Measurements from ENCODE around the gene MARF1. TPM values are rescaled to one million over a fixed set of nuclear protein-coding genes. Genes with fewer than 3 reads are reported as not detected.
A peak's percentile ranks its signal among the peaks of the same experiment; 100 is the strongest.

The MARF1 gene
- total and polyA plus RNA-seq, 9 of the 15 experiments (the other 6 are each of a cell fraction or from before 2014, with no cell fraction given), result 4.7 to 33.2 (median 11.7) TPM

DNA sequence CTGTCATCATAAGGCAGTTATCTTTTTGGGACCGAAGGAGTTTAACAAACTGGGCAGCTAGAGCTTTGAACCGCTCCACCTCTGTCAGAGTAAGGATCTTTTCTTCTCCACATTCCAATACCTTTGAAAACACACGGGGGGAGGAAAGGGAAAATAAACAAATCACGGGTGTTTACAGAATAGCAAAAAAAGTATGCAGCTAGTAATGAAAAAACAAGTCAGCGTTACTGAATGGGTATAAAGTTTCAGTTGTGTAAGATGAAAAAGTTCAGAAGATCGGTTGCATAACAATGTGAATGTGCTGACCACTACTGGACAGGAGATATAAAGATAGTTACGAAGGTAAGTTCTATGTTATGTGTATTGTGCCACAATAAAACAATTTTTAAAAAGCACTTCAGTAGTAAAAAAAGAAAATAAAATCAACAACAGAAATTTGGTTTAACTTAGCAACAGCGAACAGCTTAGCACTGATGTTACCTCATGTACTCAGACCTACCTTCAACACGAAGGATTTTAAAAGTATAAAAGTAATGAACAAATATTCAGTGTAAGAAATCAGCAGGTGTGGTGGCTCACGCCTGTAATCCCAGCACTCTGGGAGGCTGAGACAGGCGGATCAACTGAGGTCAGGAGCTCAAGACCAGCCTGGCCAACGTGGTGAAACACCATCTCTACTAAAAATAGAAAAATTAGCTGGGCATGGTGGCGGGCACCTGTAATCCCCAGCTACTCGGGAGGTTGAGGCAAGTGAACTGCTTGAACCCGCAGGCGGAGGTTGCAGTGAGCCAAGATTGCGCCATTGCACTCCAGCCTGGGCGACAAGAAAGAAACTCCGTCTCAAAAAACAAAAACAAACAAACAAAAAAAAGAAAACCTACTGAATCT, 34.3 kb downstream of the MARF1 start:
- Histone ChIP-seq H3K9ac (ENCODE audit: insufficient read depth in 1 of 2, low read depth in 2 of 2, low read length in 2 of 2) (no peak overlapping the region), H2AFZ (ENCODE audit: low read depth, low read length) (no peak overlapping the region), H3K27ac (ENCODE audit: extremely low read depth, low read depth, low read length) (no peak overlapping the region), H3K9me1 (ENCODE audit: control insufficient read depth, insufficient read depth, low read length) (peaks cover 7% of the 10 kb centered on the region), H3K79me2 (ENCODE audit: control insufficient read depth, insufficient read depth, low read length) (no peaks in the 10 kb centered on the region), H3K4me2 (ENCODE audit: insufficient read depth, low read length) (no peak overlapping the region), H3K4me3 (no peak overlapping the region), H3K27me3 (ENCODE audit: control insufficient read depth in 2 of 2, insufficient read depth in 2 of 2, low read length in 2 of 2) (no peaks in the 10 kb centered on the region), H3K9me3 (replicated peaks; ENCODE audit: control insufficient read depth, insufficient read depth, low read depth, low read length) (no peaks in the 10 kb centered on the region), H4K20me1 (replicated peaks; ENCODE audit: control insufficient read depth, insufficient read depth, low read length) (no peaks in the 10 kb centered on the region), H3K36me3 (ENCODE audit: control insufficient read depth, insufficient read depth, low read length) (peaks cover 62% of the 10 kb centered on the region), H3K4me1 (replicated peaks in 1 of 2; ENCODE audit: control insufficient read depth in 2 of 2, insufficient read depth in 2 of 2, low read length in 2 of 2) (no peaks in the 10 kb centered on the region; a peak in 3 of 5 replicates)
- POLR2A ChIA-PET, result interaction anchor here (1.1 kb wide), 1 partner anchor 18 kb away, joined by 3 read pairs; no protein-coding TSS in a partner anchor
- CTCF ChIA-PET (ENCODE audit: low intra/inter-chr PET ratio), result no interaction called here
- TF ChIP-seq, protein P1, sequence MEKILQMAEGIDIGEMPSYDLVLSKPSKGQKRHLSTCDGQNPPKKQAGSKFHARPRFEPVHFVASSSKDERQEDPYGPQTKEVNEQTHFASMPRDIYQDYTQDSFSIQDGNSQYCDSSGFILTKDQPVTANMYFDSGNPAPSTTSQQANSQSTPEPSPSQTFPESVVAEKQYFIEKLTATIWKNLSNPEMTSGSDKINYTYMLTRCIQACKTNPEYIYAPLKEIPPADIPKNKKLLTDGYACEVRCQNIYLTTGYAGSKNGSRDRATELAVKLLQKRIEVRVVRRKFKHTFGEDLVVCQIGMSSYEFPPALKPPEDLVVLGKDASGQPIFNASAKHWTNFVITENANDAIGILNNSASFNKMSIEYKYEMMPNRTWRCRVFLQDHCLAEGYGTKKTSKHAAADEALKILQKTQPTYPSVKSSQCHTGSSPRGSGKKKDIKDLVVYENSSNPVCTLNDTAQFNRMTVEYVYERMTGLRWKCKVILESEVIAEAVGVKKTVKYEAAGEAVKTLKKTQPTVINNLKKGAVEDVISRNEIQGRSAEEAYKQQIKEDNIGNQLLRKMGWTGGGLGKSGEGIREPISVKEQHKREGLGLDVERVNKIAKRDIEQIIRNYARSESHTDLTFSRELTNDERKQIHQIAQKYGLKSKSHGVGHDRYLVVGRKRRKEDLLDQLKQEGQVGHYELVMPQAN (IDR thresholded peaks at IDR 0.05; ENCODE audit: borderline replicate concordance), result no peak
- no peak for TF ChIP-seq CEBPG (CRISPR knock-in tag; IDR thresholded peaks at IDR 0.05)
- TF ChIP-seq CEBPG (tag; conservative IDR thresholded peaks at IDR 0.05 in 1 of 2, IDR thresholded peaks at IDR 0.05 in 1 of 2), result peak in 1 of 2 experiments; percentile 26; a peak in 1 of 4 replicates
- peak; percentile 55 for TF ChIP-seq CEBPB (tag; IDR thresholded peaks at IDR 0.05)
- 0 out of 2 replicates have a peak, but pooled peaks have one; percentile 12 for TF ChIP-seq ZNF316 (IDR thresholded peaks at IDR 0.05)
- peak; percentile 46 for FAIRE-seq
- no peak for ATAC-seq
- DNase-seq (ENCODE audit: extremely low read depth in 1 of 4, low spot score in 3 of 4), result no peak
- intact Hi-C loops (cut with micrococcal nuclease) (no loop called here), in situ Hi-C loops (cut with MboI) (no loop called here)
- WGBS (ENCODE audit: insufficient coverage, low coverage, missing lambda C conversion rate), result 75% methylated on average over 16 of the region's 19 CpGs
- BruUV-seq (replicated peaks), result no TSS peak
